ENCODE measurements around the gene PRSS1.
"Not testable (repeated sequence)": the region's sequence is repeated elsewhere in the genome, so short reads cannot be mapped to it uniquely, and the experiment has no call there.

DNA sequence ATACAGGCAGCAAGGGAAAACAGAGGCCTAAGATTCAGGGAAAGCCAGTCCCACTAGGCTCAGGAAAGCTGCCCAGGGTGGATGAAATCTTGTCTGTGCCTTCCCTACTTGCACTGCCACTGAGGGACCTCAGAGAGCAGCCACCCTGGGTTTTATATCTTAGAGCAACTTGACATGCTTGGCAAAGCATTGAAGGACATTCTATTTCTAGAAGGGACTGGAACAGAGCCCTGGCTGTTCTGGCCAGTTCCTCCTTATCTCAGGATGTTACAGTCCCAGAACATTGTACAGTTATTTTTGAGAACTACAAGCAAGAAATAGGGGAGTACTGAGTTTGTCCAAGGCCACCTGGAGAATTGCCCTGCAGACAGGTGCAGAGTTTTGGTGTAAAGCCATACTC, 7.3 kb upstream of the PRSS1 start:
- TF ChIP-seq, protein P1, sequence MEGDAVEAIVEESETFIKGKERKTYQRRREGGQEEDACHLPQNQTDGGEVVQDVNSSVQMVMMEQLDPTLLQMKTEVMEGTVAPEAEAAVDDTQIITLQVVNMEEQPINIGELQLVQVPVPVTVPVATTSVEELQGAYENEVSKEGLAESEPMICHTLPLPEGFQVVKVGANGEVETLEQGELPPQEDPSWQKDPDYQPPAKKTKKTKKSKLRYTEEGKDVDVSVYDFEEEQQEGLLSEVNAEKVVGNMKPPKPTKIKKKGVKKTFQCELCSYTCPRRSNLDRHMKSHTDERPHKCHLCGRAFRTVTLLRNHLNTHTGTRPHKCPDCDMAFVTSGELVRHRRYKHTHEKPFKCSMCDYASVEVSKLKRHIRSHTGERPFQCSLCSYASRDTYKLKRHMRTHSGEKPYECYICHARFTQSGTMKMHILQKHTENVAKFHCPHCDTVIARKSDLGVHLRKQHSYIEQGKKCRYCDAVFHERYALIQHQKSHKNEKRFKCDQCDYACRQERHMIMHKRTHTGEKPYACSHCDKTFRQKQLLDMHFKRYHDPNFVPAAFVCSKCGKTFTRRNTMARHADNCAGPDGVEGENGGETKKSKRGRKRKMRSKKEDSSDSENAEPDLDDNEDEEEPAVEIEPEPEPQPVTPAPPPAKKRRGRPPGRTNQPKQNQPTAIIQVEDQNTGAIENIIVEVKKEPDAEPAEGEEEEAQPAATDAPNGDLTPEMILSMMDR (IDR thresholded peaks at IDR 0.05) = not testable (repeated sequence)
- not testable (repeated sequence) for TF ChIP-seq POLR2AphosphoS5, EP300 (IDR thresholded peaks at IDR 0.05)
